HCT116 (cell line): ENCODE results near the gene ADAMTS9.

Source experiments
- CEBPB ChIP-seq: IDR thresholded peaks from 2 replicates; pipeline ENCODE4 v1.6.1; 2012; ENCODE audit warnings: low read depth
- CTCF ChIP-seq, 3 experiments: fragments of 200-600 bp in 1 of 3; sonication (generic) in 1 of 3; IDR thresholded peaks in 2 of 3; conservative IDR thresholded peaks in 1 of 3; 2 replicates each; pipeline ENCODE4 v1.5.1; 2012 to 2017; ENCODE audit warnings: low read depth in 2 of 3, low read length in 2 of 3, antibody characterized with exemption in 1 of 3, borderline replicate concordance in 1 of 3, control low read depth in 1 of 3, mild to moderate bottlenecking in 1 of 3, mixed read lengths in 1 of 3, mixed run types in 1 of 3, moderate library complexity in 1 of 3; ENCODE audit not compliant: insufficient read depth in 1 of 3
- EZH2 ChIP-seq: fragments of 200-600 bp; sonication (generic); IDR thresholded peaks from 2 replicates; pipeline ENCODE4 v1.6.1; 2017; ENCODE audit warnings: antibody characterized with exemption, mixed run types
- JUND ChIP-seq: IDR thresholded peaks from 2 replicates; pipeline ENCODE4 v1.6.1; 2012
- POLR2AphosphoS5 ChIP-seq: IDR thresholded peaks from 2 replicates; pipeline ENCODE4 v1.6.1; 2011; ENCODE audit warnings: mild to moderate bottlenecking, low read depth, low read length, moderate library complexity
- RAD21 ChIP-seq: IDR thresholded peaks from 2 replicates; pipeline ENCODE4 v1.6.1; 2012; ENCODE audit warnings: low read depth, mild to moderate bottlenecking
- SP1 ChIP-seq: IDR thresholded peaks from 2 replicates; pipeline ENCODE4 v1.6.1; 2012; ENCODE audit warnings: low read depth
- ZNF274 ChIP-seq: fragments of 200-500 bp; sonication (Bioruptor generic); IDR thresholded peaks from 2 replicates; pipeline ENCODE4 v1.6.1; 2014; ENCODE audit warnings: mild to moderate bottlenecking, low read depth, low read length, inconsistent platforms

- no peak for TF ChIP-seq SP1
- TF ChIP-seq CTCF (IDR thresholded peaks at IDR 0.05 in 2 of 3, conservative IDR thresholded peaks at IDR 0.05 in 1 of 3; ENCODE audit: borderline replicate concordance in 1 of 3, insufficient read depth in 1 of 3, low read depth in 2 of 3, low read length in 2 of 3): peak in 2 of 3 experiments; percentile 31 to 33; a peak in 3 of 6 replicates
- no peak for TF ChIP-seq POLR2AphosphoS5
- TF ChIP-seq CEBPB: no peak
- TF ChIP-seq RAD21: no peak
- TF ChIP-seq ZNF274: no peak
- no peak for TF ChIP-seq JUND
- TF ChIP-seq EZH2: no peak
Measured at GRCh38 chr3:64475037-64475436, 212.8 kb downstream of the ADAMTS9 start.
